IMR-90 (cell line): ENCODE results near the gene SLAMF8. TPM values are rescaled to one million over a fixed set of nuclear protein-coding genes. Genes with fewer than 3 reads are reported as not detected.

Source experiments
- ATAC-seq: fragments of 200-7000 bp; cut with Tn5 transposase; 2 replicates; pipeline ENCODE4 v1.9.1; 2020; ENCODE audit warnings: low read depth, mild to moderate bottlenecking, moderate library complexity
- BruUV-seq: library from RNA; stranded (reverse); fragments of 400-500 nt; replicated peaks from 2 replicates; lab custom pipeline; 2021; lab: Mats Ljungman, UMichigan
- CTCF ChIA-PET: fragments of 300-600 bp; formaldehyde crosslinking; extraction: SDS; loops from one replicate; lab custom pipeline; 2021; ENCODE audit warnings: antibody characterized with exemption; lab: Yijun Ruan, JAX
- POLR2A ChIA-PET: fragments of 300-600 bp; sonication (Branson Sonifier 250); formaldehyde crosslinking; loops from one replicate; lab custom pipeline; 2022; ENCODE audit warnings: antibody characterized with exemption; ENCODE audit not compliant: unreplicated experiment; lab: Charles Lee
- DNase-seq: peaks from one replicate; pipeline ENCODE4 v3.0.0; 2013
- H2AFZ ChIP-seq: replicated peaks from 2 replicates; pipeline ENCODE3; 2013; ENCODE audit warnings: low read length, mild to moderate bottlenecking; ENCODE audit not compliant: poor library complexity
- H2AK5ac ChIP-seq: 2 replicates; pipeline ENCODE4 v1.6.1; 2013; ENCODE audit warnings: low read depth, low read length, inconsistent platforms
- H2AK9ac ChIP-seq: replicated peaks from 2 replicates; pipeline ENCODE3; 2013; ENCODE audit warnings: mild to moderate bottlenecking, low read depth, low read length, moderate library complexity; ENCODE audit not compliant: poor library complexity
- H2BK120ac ChIP-seq: 2 replicates; pipeline ENCODE4 v1.6.1; 2013; ENCODE audit warnings: low read depth, low read length, inconsistent platforms
- H2BK15ac ChIP-seq: 3 replicates; pipeline ENCODE4 v1.6.1; 2013; ENCODE audit warnings: low read depth, low read length, inconsistent platforms
- H2BK20ac ChIP-seq: 2 replicates; pipeline ENCODE4 v1.6.1; 2013; ENCODE audit warnings: low read depth, mild to moderate bottlenecking, inconsistent platforms, low read length, moderate library complexity
- H2BK5ac ChIP-seq: 2 replicates; pipeline ENCODE4 v1.6.1; 2013; ENCODE audit warnings: mild to moderate bottlenecking, low read depth, low read length, inconsistent platforms; ENCODE audit not compliant: poor library complexity, severe bottlenecking
- H3K14ac ChIP-seq: replicated peaks from 2 replicates; pipeline ENCODE4 v1.6.1; 2013; ENCODE audit warnings: low read depth, low read length, inconsistent platforms
- H3K18ac ChIP-seq: 2 replicates; pipeline ENCODE4 v1.6.1; 2013; ENCODE audit warnings: low read depth, low read length, control low read depth
- H3K23ac ChIP-seq: 2 replicates; pipeline ENCODE4 v1.6.1; 2013; ENCODE audit warnings: low read depth, low read length, inconsistent platforms
- H3K27ac ChIP-seq: 2 replicates; pipeline ENCODE4 v1.5.1; 2013; ENCODE audit warnings: mild to moderate bottlenecking, control low read depth, low read length; ENCODE audit not compliant: insufficient read depth
- H3K27me3 ChIP-seq: 2 replicates; pipeline ENCODE4 v1.6.1; 2013; ENCODE audit warnings: low read length; ENCODE audit not compliant: control insufficient read depth, insufficient read depth
- H3K36me3 ChIP-seq: 2 replicates; pipeline ENCODE4 v1.6.1; 2013; ENCODE audit warnings: low read length, mixed read lengths; ENCODE audit not compliant: control insufficient read depth, insufficient read depth
- H3K4ac ChIP-seq: 2 replicates; pipeline ENCODE4 v1.6.1; 2013; ENCODE audit warnings: low read depth, low read length, inconsistent platforms
- H3K4me1 ChIP-seq: 2 replicates; pipeline ENCODE4 v1.6.1; 2013; ENCODE audit warnings: low read length, mixed read lengths; ENCODE audit not compliant: control insufficient read depth, insufficient read depth
- H3K4me2 ChIP-seq: 2 replicates; pipeline ENCODE4 v1.6.1; 2013; ENCODE audit warnings: low read depth, mild to moderate bottlenecking, control low read depth, low read length, moderate library complexity
- H3K4me3 ChIP-seq: 2 replicates; pipeline ENCODE4 v1.5.1; 2013; ENCODE audit warnings: low read depth, mild to moderate bottlenecking, control low read depth, low read length, moderate library complexity; ENCODE audit not compliant: insufficient read depth
- H3K56ac ChIP-seq: 2 replicates; pipeline ENCODE4 v1.6.1; 2013; ENCODE audit warnings: low read length, inconsistent platforms; ENCODE audit not compliant: insufficient read depth; ENCODE audit errors: extremely low read depth
- H3K79me1 ChIP-seq, 2 experiments: 2 replicates each; pipeline ENCODE4 v1.6.1; 2013; ENCODE audit warnings: low read length in 2 of 2, inconsistent platforms in 1 of 2, low read depth in 1 of 2
- H3K9ac ChIP-seq: 2 replicates; pipeline ENCODE4 v1.6.1; 2013; ENCODE audit warnings: low read depth, low read length, control low read depth
- H3K9me1 ChIP-seq: 2 replicates; pipeline ENCODE4 v1.6.1; 2013; ENCODE audit warnings: low read length, inconsistent platforms; ENCODE audit not compliant: insufficient read depth
- H3K9me3 ChIP-seq: 2 replicates; pipeline ENCODE4 v1.6.1; 2013; ENCODE audit warnings: low read length; ENCODE audit not compliant: control insufficient read depth, insufficient read depth
- H4K20me1 ChIP-seq: 2 replicates; pipeline ENCODE4 v1.6.1; 2013; ENCODE audit warnings: low read length, inconsistent platforms; ENCODE audit not compliant: insufficient read depth
- H4K5ac ChIP-seq: 2 replicates; pipeline ENCODE4 v1.6.1; 2013; ENCODE audit warnings: mild to moderate bottlenecking, low read depth, low read length, control low read depth
- H4K8ac ChIP-seq, 2 experiments: 2 replicates each; pipeline ENCODE4 v1.6.1; 2013; ENCODE audit warnings: low read depth in 2 of 2, low read length in 2 of 2, control low read depth in 1 of 2, inconsistent platforms in 1 of 2
- H4K91ac ChIP-seq: 2 replicates; pipeline ENCODE4 v1.6.1; 2013; ENCODE audit warnings: low read depth, low read length, inconsistent platforms; ENCODE audit not compliant: insufficient read depth
- BHLHE40 ChIP-seq: fragments of 150-350 bp; IDR thresholded peaks from 2 replicates; pipeline ENCODE4 v1.6.1; 2016; ENCODE audit warnings: mild to moderate bottlenecking, low read depth, low read length
- CEBPB ChIP-seq: IDR thresholded peaks from 2 replicates; pipeline ENCODE4 v1.6.1; 2012; ENCODE audit warnings: low read depth, low read length, improper control_type of control experiment
- CHD1 ChIP-seq: IDR thresholded peaks from 2 replicates; pipeline ENCODE4 v1.6.1; 2012; ENCODE audit warnings: low read depth, low read length, improper control_type of control experiment
- FOS ChIP-seq: fragments of 150-350 bp; IDR thresholded peaks from 2 replicates; pipeline ENCODE4 v1.6.1; 2016; ENCODE audit warnings: low read depth, low read length
- MAFK ChIP-seq: IDR thresholded peaks from 2 replicates; pipeline ENCODE4 v1.6.1; 2012; ENCODE audit warnings: low read depth, low read length, improper control_type of control experiment
- MAZ ChIP-seq: IDR thresholded peaks from 2 replicates; pipeline ENCODE4 v1.6.1; 2012; ENCODE audit warnings: low read depth, mild to moderate bottlenecking, low read length, improper control_type of control experiment, moderate library complexity, borderline replicate concordance
- MXI1 ChIP-seq: IDR thresholded peaks from 2 replicates; pipeline ENCODE4 v1.6.1; 2012; ENCODE audit warnings: low read depth, mild to moderate bottlenecking, low read length, moderate library complexity, borderline replicate concordance
- NFE2L2 ChIP-seq: fragments of 150-350 bp; IDR thresholded peaks from 2 replicates; pipeline ENCODE4 v1.6.1; 2016; ENCODE audit warnings: low read depth, mild to moderate bottlenecking, low read length
- POLR2A ChIP-seq: IDR thresholded peaks from 2 replicates; pipeline ENCODE4 v1.6.1; 2012; ENCODE audit warnings: mild to moderate bottlenecking, low read depth, low read length
- RAD21 ChIP-seq: IDR thresholded peaks from 2 replicates; pipeline ENCODE4 v1.6.1; 2012; ENCODE audit warnings: low read length, improper control_type of control experiment
- RCOR1 ChIP-seq: IDR thresholded peaks from 2 replicates; pipeline ENCODE4 v1.6.1; 2012; ENCODE audit warnings: mild to moderate bottlenecking, low read length, improper control_type of control experiment; ENCODE audit not compliant: insufficient replicate concordance
- RFX5 ChIP-seq: IDR thresholded peaks from 2 replicates; pipeline ENCODE4 v1.8.0; 2012; ENCODE audit warnings: low read depth, mild to moderate bottlenecking, low read length, moderate library complexity
- SMC3 ChIP-seq: fragments of 150-350 bp; IDR thresholded peaks from 2 replicates; pipeline ENCODE4 v1.6.1; 2016; ENCODE audit warnings: low read depth, mild to moderate bottlenecking, antibody characterized with exemption, low read length, moderate library complexity
- whole genome bisulfite sequencing, 2 experiments: methylation state at CpG; one replicate each; pipeline versions ENCODE4 v1.1.5 to v1.1.7; 2013; ENCODE audit warnings: missing lambda C conversion rate in 2 of 2; ENCODE audit not compliant: insufficient read length in 1 of 2; ENCODE audit errors: extremely low coverage in 2 of 2; 5-methylcytosine and 5-hydroxymethylcytosine counted together
- dilution Hi-C: fragments of 300-500 bp; cut with HindIII; formaldehyde crosslinking; loops from one replicate; pipeline ENCODE4 v1.14.3; 2018; ENCODE audit warnings: low sequenced_read_pairs; ENCODE audit not compliant: unreplicated experiment
- in situ Hi-C: fragments of 300-500 bp; cut with MboI; formaldehyde crosslinking; loops from 3 replicates; pipeline ENCODE4 v1.14.3; 2019; ENCODE audit warnings: low sequenced_read_pairs, inconsistent platforms, mixed read lengths
- intact Hi-C: fragments of 100-400 bp; cut with micrococcal nuclease; formaldehyde crosslinking; loops from 2 replicates; pipeline ENCODE4 v1.10.0; 2022
- polyA plus RNA-seq, 3 experiments: library from polyadenylated mRNA; depleted of rRNA; stranded (reverse); fragments of >200 nt; gene quantifications; 2 replicates each; pipeline ENCODE4 v1.2.3, GENCODE V29; 2012; ENCODE audit warnings: low replicate concordance in 1 of 3
- total RNA-seq: library from RNA; depleted of rRNA; stranded (reverse); fragments of >200 nt; gene quantifications from 2 replicates; pipeline ENCODE4 v1.2.3, GENCODE V29; 2012
- TF ChIP-seq, protein P1 (sequence below): conservative IDR thresholded peaks from 2 replicates; pipeline ENCODE4 v1.5.1; 2012; ENCODE audit warnings: mild to moderate bottlenecking, low read depth, low read length, improper control_type of control experiment
- TF ChIP-seq, protein P2 (sequence below): fragments of 150-350 bp; IDR thresholded peaks from 2 replicates; pipeline ENCODE4 v1.6.1; 2017; ENCODE audit warnings: mild to moderate bottlenecking, antibody characterized with exemption, low read length, low read depth
- TF ChIP-seq, protein P3 (sequence below): fragments of 150-350 bp; IDR thresholded peaks from 2 replicates; pipeline ENCODE4 v1.6.1; 2016; ENCODE audit warnings: low read depth, mild to moderate bottlenecking, low read length, moderate library complexity, borderline replicate concordance

The SLAMF8 gene
- total and polyA plus RNA-seq, 2 of the 4 experiments (the other 2 are of a cell fraction) = 0.07 TPM; not detected in 1

DNA sequence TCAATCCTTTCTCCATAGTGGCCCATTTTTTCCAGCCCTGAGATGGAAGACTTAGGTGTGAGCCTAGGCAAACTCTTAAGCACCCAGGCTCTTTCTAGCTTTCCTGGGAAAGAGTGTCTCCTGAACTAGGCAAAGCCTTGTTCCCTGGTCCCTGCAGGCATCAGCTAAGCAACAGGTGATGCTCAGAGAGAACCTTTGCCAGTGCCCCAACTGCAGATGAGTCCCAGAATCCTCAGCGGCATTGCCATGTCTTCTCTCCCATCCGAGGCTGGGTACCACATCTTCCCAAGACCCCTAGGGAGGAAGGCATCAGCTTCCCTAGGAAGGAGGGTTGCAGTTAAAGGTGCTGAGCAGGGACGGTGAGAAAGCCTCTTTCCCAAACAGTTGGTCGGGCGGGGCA lies 44.0 kb downstream of the SLAMF8 start:
- Histone ChIP-seq H3K4me3 (no peak overlapping the region), H3K9me3 (no peaks in the 10 kb centered on the region), H4K5ac (no peak overlapping the region), H4K8ac (no peak overlapping the region), H3K9ac (no peak overlapping the region), H3K18ac (no peak overlapping the region), H3K27ac (no peak overlapping the region), H3K4me1 (peaks cover 8% of the 10 kb centered on the region), H2BK120ac (no peak overlapping the region), H2AFZ (no peak overlapping the region), H2AK5ac (no peak overlapping the region), H2BK5ac (no peak overlapping the region), H3K27me3 (no peaks in the 10 kb centered on the region), H3K56ac (no peak overlapping the region), H3K36me3 (no peaks in the 10 kb centered on the region), H3K23ac (no peak overlapping the region), H2AK9ac (peak overlapping the region; percentile 11), H3K9me1 (no peaks in the 10 kb centered on the region), H2BK15ac (no peak overlapping the region), H3K14ac (no peak overlapping the region), H3K4me2 (no peak overlapping the region), H4K20me1 (no peaks in the 10 kb centered on the region), H2BK20ac (no peak overlapping the region), H3K79me1 (no peaks in the 10 kb centered on the region), H3K4ac (no peak overlapping the region), H4K91ac (no peak overlapping the region; the same call in 1 of the 2 replicates)
- ChIA-PET POLR2A (no interaction called here), CTCF (no interaction called here)
- ATAC-seq (no peak), DNase-seq (no peak)
- dilution Hi-C loops (no loop called here), intact Hi-C loops (no loop called here), in situ Hi-C loops (no loop called here)
- no CpG with 5 or more reads among the region's 5 CpGs for WGBS, 2 experiments
- TF ChIP-seq MXI1 (no peak), MAZ (no peak), RCOR1 (no peak), CHD1 (no peak), FOS (no peak), MAFK (no peak), SMC3 (no peak), RFX5 (no peak), POLR2A (no peak), BHLHE40 (no peak), RAD21 (no peak), NFE2L2 (no peak), CEBPB (no peak)
- TF ChIP-seq, protein P1, sequence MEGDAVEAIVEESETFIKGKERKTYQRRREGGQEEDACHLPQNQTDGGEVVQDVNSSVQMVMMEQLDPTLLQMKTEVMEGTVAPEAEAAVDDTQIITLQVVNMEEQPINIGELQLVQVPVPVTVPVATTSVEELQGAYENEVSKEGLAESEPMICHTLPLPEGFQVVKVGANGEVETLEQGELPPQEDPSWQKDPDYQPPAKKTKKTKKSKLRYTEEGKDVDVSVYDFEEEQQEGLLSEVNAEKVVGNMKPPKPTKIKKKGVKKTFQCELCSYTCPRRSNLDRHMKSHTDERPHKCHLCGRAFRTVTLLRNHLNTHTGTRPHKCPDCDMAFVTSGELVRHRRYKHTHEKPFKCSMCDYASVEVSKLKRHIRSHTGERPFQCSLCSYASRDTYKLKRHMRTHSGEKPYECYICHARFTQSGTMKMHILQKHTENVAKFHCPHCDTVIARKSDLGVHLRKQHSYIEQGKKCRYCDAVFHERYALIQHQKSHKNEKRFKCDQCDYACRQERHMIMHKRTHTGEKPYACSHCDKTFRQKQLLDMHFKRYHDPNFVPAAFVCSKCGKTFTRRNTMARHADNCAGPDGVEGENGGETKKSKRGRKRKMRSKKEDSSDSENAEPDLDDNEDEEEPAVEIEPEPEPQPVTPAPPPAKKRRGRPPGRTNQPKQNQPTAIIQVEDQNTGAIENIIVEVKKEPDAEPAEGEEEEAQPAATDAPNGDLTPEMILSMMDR = no peak
- TF ChIP-seq, protein P2, sequence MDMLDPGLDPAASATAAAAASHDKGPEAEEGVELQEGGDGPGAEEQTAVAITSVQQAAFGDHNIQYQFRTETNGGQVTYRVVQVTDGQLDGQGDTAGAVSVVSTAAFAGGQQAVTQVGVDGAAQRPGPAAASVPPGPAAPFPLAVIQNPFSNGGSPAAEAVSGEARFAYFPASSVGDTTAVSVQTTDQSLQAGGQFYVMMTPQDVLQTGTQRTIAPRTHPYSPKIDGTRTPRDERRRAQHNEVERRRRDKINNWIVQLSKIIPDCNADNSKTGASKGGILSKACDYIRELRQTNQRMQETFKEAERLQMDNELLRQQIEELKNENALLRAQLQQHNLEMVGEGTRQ = no peak
- TF ChIP-seq, protein P3, sequence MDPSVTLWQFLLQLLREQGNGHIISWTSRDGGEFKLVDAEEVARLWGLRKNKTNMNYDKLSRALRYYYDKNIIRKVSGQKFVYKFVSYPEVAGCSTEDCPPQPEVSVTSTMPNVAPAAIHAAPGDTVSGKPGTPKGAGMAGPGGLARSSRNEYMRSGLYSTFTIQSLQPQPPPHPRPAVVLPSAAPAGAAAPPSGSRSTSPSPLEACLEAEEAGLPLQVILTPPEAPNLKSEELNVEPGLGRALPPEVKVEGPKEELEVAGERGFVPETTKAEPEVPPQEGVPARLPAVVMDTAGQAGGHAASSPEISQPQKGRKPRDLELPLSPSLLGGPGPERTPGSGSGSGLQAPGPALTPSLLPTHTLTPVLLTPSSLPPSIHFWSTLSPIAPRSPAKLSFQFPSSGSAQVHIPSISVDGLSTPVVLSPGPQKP = no peak
- no TSS peak for BruUV-seq
